ENCODE measurements around the gene ARMC3.

Gene ARMC3

GRCh38 chr10:23079700-23080099 lies 151.8 kb downstream of the ARMC3 start:
- Histone ChIP-seq H3K27me3 (ENCODE audit: low read depth, low read length) (no peaks in the 10 kb centered on the region), H3K27ac (ENCODE audit: low read length) (no peak overlapping the region), H3K9me3 (ENCODE audit: control insufficient read depth in 1 of 2, low read length in 2 of 2) (no peaks in the 10 kb centered on the region), H3K4me3 (ENCODE audit: low read depth in 1 of 2, low read length in 2 of 2) (no peak overlapping the region), H3K36me3 (ENCODE audit: control insufficient read depth in 1 of 2, insufficient read depth in 2 of 2, low read length in 2 of 2) (no peaks in the 10 kb centered on the region), H3K4me1 (ENCODE audit: control insufficient read depth in 1 of 2, insufficient read depth in 2 of 2, low read length in 2 of 2) (no peaks in the 10 kb centered on the region)

- Histone ChIP-seq H3K27me3 (ENCODE audit: low read depth, low read length) (no peaks in the 10 kb centered on the region), H3K4me3 (ENCODE audit: low read depth in 1 of 2, low read length in 2 of 2) (no peak overlapping the region), H3K4me1 (ENCODE audit: control insufficient read depth in 1 of 2, insufficient read depth in 2 of 2, low read length in 2 of 2) (no peaks in the 10 kb centered on the region), H3K27ac (ENCODE audit: low read length) (no peak overlapping the region), H3K9me3 (ENCODE audit: control insufficient read depth in 1 of 2, low read length in 2 of 2) (no peaks in the 10 kb centered on the region), H3K36me3 (ENCODE audit: control insufficient read depth in 1 of 2, insufficient read depth in 2 of 2, low read length in 2 of 2) (no peaks in the 10 kb centered on the region)
Measured at GRCh38 chr10:23080262-23080661, 152.4 kb downstream of the ARMC3 start.

GRCh38 chr10:23081221-23081750 lies 153.4 kb downstream of the ARMC3 start:
- no peaks in the 10 kb centered on the region for H3K36me3 ChIP-seq (ENCODE audit: control insufficient read depth in 1 of 2, insufficient read depth in 2 of 2, low read length in 2 of 2)
- H3K4me3 ChIP-seq (ENCODE audit: low read depth in 1 of 2, low read length in 2 of 2) = peak overlapping the region; percentile 4 to 20
- H3K27ac ChIP-seq (ENCODE audit: low read length) = no peak overlapping the region
- H3K27me3 ChIP-seq (ENCODE audit: low read depth, low read length) = no peaks in the 10 kb centered on the region
- H3K9me3 ChIP-seq (ENCODE audit: control insufficient read depth in 1 of 2, low read length in 2 of 2) = no peaks in the 10 kb centered on the region
- H3K4me1 ChIP-seq (ENCODE audit: control insufficient read depth in 1 of 2, insufficient read depth in 2 of 2, low read length in 2 of 2) = no peaks in the 10 kb centered on the region

DNA sequence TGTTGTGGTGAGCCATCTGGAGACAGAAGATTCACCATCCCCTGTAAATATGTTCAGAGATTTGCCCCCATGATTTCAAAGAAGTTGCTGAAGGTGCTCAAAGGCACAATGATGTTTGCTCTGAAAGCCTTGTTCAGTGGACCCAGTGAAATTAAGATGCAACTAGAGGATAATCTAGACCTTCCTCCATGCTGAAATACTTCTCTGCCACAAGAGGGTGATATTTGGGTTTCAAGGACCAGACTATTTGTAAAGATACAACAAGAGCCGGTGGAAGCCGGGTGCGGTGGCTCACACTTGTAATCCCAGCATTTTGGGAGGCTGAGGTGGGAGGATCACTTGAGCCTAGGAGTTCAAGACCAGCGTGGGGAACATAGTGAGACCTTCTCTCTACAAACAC lies 154.0 kb downstream of the ARMC3 start:
- no peaks in the 10 kb centered on the region for H3K9me3 ChIP-seq (ENCODE audit: control insufficient read depth in 1 of 2, low read length in 2 of 2)
- no peak overlapping the region for H3K4me3 ChIP-seq (ENCODE audit: low read depth in 1 of 2, low read length in 2 of 2)
- no peak overlapping the region for H3K27ac ChIP-seq (ENCODE audit: low read length)
- no peaks in the 10 kb centered on the region for H3K36me3 ChIP-seq (ENCODE audit: control insufficient read depth in 1 of 2, insufficient read depth in 2 of 2, low read length in 2 of 2)
- no peaks in the 10 kb centered on the region for H3K4me1 ChIP-seq (ENCODE audit: control insufficient read depth in 1 of 2, insufficient read depth in 2 of 2, low read length in 2 of 2)
- no peaks in the 10 kb centered on the region for H3K27me3 ChIP-seq (ENCODE audit: low read depth, low read length)

Measured in muscle layer of duodenum (tissue), 2 donors.